ENCODE data around the gene COL26A1.
"Not testable (repeated sequence)": the region's sequence is repeated elsewhere in the genome, so short reads cannot be mapped to it uniquely, and the experiment has no call there.

COL26A1 gene

DNA sequence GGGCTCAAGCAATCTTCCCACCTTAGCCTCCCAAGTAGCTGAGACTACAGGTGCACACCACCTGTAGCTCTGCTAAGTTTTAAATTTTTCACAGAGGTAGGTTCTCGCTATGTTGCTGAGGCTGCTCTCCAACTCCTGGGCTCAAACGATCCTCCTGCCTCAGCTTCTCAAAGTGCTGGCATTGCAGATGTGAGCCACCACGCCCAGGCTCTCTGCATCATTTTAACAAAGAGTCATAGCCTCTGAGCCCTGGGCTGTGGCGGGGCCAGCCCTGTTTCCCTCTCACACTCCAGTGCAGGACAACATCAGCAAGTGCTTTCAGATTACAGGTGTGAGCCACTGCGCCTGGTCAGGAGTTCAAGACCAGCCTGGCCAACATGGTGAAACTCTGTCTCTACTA, 102.5 kb downstream of the COL26A1 start:
- no peaks in the 10 kb centered on the region for H3K27me3 ChIP-seq (ENCODE audit: insufficient read depth, low read length)
- no peaks in the 10 kb centered on the region; the same call in 1 of the 2 replicates for H3K4me1 ChIP-seq (ENCODE audit: insufficient read depth, low read length)
- H3K9ac ChIP-seq (ENCODE audit: low read depth, low read length) = no peak overlapping the region
- no peak overlapping the region for H3K4me3 ChIP-seq (ENCODE audit: low read length)
- no peaks in the 10 kb centered on the region for H3K36me3 ChIP-seq (ENCODE audit: insufficient read depth, low read depth, low read length)
- no peak overlapping the region for H3K27ac ChIP-seq (ENCODE audit: low read length)
- H3K9me3 ChIP-seq (ENCODE audit: insufficient read depth, low read depth, low read length) = no peaks in the 10 kb centered on the region

DNA sequence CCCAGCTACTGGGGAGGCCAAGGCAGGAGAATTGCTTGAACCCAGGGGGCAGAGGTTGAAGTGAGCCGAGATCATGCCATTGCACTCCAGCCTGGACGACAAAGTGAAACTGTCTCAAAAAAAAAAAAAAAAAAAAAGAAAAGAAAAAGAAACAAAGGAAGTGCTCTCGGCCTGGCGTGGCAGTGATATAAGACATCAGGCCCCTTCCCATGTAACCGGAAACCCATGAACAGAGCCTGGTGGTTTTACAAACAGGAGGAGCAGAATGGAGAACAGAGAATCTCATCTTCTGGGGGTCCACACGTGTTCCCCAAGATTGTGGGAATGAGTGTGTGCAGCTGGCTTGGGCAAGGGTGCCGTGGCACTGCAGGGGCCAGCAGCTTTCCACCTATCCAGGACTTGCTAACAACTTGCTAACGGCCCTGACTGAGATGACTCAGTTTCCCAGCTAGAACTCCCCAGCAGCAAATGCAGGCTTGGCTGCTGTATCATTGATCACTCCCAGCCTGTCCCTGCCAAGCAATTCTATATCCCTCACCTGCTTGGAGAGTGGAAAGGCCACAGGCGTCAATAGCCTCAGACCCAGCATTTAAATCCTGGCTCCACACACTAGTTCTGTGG, 103.0 kb downstream of the COL26A1 start:
- H3K36me3 ChIP-seq (ENCODE audit: insufficient read depth, low read depth, low read length) = no peaks in the 10 kb centered on the region
- no peak overlapping the region for H3K4me3 ChIP-seq (ENCODE audit: low read length)
- H3K9ac ChIP-seq (ENCODE audit: low read depth, low read length) = no peak overlapping the region
- no peaks in the 10 kb centered on the region for H3K9me3 ChIP-seq (ENCODE audit: insufficient read depth, low read depth, low read length)
- no peak overlapping the region for H3K27ac ChIP-seq (ENCODE audit: low read length)
- H3K27me3 ChIP-seq (ENCODE audit: insufficient read depth, low read length) = no peaks in the 10 kb centered on the region
- peaks cover 5% of the 10 kb centered on the region; the same call in 1 of the 2 replicates for H3K4me1 ChIP-seq (ENCODE audit: insufficient read depth, low read length)

DNA sequence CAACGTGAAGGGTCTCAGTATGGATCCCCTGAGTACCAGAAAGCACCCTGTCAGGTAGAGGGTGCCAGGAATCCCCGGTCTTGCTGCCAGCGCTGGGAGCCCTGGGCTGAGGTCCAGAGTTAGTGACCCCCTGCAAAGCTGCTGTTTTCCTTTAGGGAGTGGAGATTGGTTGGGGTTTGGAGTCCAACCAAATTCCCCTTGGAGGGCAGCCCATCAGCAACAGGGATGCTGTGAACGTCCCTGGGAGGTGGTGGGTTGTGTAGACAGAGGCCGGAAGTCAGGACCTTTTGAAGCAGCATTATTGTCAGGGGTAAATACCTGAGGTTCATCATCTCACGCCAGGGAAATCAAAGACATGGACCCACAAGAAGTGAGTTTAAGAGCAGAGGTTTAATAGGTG, 104.2 kb downstream of the COL26A1 start:
- H3K4me1 ChIP-seq (ENCODE audit: insufficient read depth, low read length) = peaks cover 10% of the 10 kb centered on the region; the same call in 1 of the 2 replicates
- no peak overlapping the region for H3K9ac ChIP-seq (ENCODE audit: low read depth, low read length)
- H3K27me3 ChIP-seq (ENCODE audit: insufficient read depth, low read length) = no peaks in the 10 kb centered on the region
- H3K4me3 ChIP-seq (ENCODE audit: low read length) = no peak overlapping the region
- no peak overlapping the region for H3K27ac ChIP-seq (ENCODE audit: low read length)
- no peaks in the 10 kb centered on the region for H3K36me3 ChIP-seq (ENCODE audit: insufficient read depth, low read depth, low read length)
- H3K9me3 ChIP-seq (ENCODE audit: insufficient read depth, low read depth, low read length) = no peaks in the 10 kb centered on the region

DNA sequence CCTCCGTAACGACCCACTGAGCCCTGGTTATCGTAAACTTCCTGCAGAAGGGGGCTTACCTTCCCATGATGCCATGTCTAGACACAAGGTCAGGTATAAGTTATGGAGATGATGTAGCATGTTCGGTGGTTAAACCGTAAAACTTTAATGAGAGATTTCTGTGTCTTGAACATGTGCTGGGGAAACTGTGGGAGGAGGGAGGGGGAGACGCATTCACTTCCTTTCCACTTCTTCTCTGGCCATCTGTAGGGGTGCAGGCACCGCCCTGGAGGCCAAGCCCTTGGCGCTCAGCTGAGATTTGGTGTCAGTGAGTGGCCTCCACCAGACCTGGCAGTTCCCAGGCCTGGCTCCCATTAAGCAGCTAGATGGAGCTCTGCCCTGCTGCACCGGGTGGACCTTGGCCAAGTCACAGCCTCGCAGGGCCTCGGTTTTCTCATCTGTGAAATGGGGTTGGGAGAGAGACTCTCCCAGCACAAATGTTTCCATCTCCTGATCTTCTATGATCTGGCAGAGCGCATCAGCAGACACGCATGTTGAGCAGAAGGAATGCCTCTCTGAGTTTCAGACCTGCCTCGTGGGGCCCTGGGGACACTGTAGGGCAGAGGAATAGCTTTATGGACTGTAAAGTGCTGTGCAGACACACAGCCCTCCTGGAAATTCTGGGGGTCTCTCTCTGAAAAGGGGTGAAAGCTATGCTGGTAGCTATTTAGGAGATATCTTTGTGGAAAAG, 106.0 kb downstream of the COL26A1 start:
- Histone ChIP-seq H3K27ac (ENCODE audit: low read length) (no peak overlapping the region), H3K9me3 (ENCODE audit: insufficient read depth, low read depth, low read length) (no peaks in the 10 kb centered on the region), H3K27me3 (ENCODE audit: insufficient read depth, low read length) (no peaks in the 10 kb centered on the region), H3K9ac (ENCODE audit: low read depth, low read length) (no peak overlapping the region), H3K36me3 (ENCODE audit: insufficient read depth, low read depth, low read length) (no peaks in the 10 kb centered on the region), H3K4me3 (ENCODE audit: low read length) (no peak overlapping the region), H3K4me1 (ENCODE audit: insufficient read depth, low read length) (peaks cover 10% of the 10 kb centered on the region; the same call in 1 of the 2 replicates)

DNA sequence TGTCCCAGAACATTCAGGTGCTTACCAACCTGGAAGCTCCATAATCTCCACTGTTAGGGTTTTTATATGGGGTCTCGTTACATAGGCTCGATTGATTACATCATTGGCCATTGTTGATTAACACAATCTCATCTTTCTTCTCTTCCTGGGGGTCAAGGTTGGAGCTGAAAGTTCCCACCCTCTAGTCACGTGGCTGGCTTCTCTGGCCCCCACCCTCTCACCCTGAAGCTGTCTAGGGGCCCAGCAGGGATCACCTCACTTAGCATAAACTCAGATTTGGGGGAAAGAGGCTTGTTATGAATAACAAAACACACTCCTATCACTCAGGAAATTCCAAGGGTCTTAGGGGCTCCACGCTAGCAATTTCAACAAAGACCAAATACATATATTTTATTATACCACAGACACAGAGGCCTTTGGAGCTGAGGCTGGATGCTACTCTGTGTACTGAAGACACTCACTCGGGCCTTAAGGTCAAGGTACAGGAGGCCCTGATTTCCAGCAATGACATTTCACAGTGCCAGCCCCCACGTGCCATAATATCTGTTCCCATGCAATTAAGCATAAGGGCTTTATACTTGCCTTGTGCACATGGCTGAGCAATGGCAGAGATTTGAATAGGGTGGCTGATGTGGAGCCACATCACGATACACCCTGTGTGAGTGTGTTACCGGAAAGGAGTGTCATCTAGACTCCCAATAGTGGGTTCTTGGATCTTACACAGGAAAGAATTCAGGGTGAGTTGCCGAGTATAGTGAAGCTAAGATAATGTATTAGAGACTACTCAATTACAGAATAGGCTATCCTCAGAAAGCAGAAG, 108.2 kb downstream of the COL26A1 start:
- Histone ChIP-seq H3K36me3 (ENCODE audit: insufficient read depth, low read depth, low read length) (no peaks in the 10 kb centered on the region), H3K4me1 (ENCODE audit: insufficient read depth, low read length) (peaks cover 10% of the 10 kb centered on the region; the same call in 1 of the 2 replicates), H3K27ac (ENCODE audit: low read length) (no peak overlapping the region), H3K9ac (ENCODE audit: low read depth, low read length) (no peak overlapping the region), H3K27me3 (ENCODE audit: insufficient read depth, low read length) (no peaks in the 10 kb centered on the region), H3K4me3 (ENCODE audit: low read length) (no peak overlapping the region), H3K9me3 (ENCODE audit: insufficient read depth, low read depth, low read length) (no peaks in the 10 kb centered on the region)

DNA sequence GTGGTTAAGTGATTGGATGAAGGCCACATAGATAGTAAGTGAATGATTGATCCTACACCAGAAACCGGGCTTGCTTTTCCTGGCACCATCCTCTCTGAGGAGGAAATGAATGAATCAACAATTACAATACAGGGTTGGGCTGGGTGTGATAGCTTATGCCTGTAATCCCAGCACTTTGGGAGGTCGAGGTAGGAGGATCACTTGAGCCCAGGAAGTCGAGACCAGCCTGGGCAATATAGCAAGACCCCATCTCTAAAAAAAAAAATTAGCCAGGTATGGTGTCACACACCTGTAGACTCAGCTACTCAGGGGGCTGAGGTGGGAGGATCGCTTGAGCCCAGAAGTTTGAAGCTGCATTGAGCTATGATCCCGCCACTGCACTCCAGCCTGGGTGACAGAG, 111.5 kb downstream of the COL26A1 start:
- Histone ChIP-seq H3K27ac (ENCODE audit: low read length) (no peak overlapping the region), H3K36me3 (ENCODE audit: insufficient read depth, low read depth, low read length) (0 out of 2 replicates have a peak, but pooled peaks cover 2% of the 10 kb centered on the region), H3K9me3 (ENCODE audit: insufficient read depth, low read depth, low read length) (peaks cover 13% of the 10 kb centered on the region; the same call in 1 of the 2 replicates), H3K4me3 (ENCODE audit: low read length) (no peak overlapping the region), H3K4me1 (ENCODE audit: insufficient read depth, low read length) (peaks cover 10% of the 10 kb centered on the region; the same call in 1 of the 2 replicates), H3K9ac (ENCODE audit: low read depth, low read length) (no peak overlapping the region), H3K27me3 (ENCODE audit: insufficient read depth, low read length) (no peaks in the 10 kb centered on the region)

DNA sequence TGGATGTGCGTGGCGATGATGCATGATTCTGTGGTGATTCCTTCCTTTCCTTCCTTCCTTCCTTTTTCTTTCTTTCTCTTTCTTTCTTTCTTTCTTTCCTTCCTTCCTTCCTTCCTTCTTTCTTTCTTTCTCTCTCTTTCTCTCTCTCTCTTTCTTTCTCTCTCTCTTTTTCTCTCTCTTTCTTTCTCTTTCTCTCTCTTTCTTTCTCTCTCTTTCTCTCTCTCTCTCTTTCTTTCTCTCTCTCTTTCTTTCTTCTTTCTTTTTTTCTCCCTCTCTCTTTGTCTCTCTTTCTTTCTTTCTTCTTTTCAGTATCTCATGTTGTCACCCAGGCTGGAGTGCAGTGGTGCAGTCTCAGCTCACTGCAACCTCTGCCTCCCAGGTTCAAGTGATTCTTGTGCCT, 113.0 kb downstream of the COL26A1 start:
- not testable (repeated sequence) for H3K4me3 ChIP-seq (ENCODE audit: low read length); H3K4me1 ChIP-seq (ENCODE audit: insufficient read depth, low read length); H3K27ac ChIP-seq (ENCODE audit: low read length); H3K9ac ChIP-seq (ENCODE audit: low read depth, low read length); H3K36me3 ChIP-seq (ENCODE audit: insufficient read depth, low read depth, low read length); H3K27me3 ChIP-seq (ENCODE audit: insufficient read depth, low read length)
- peaks cover 15% of the 10 kb centered on the region; the same call in 1 of the 2 replicates for H3K9me3 ChIP-seq (ENCODE audit: insufficient read depth, low read depth, low read length)

DNA sequence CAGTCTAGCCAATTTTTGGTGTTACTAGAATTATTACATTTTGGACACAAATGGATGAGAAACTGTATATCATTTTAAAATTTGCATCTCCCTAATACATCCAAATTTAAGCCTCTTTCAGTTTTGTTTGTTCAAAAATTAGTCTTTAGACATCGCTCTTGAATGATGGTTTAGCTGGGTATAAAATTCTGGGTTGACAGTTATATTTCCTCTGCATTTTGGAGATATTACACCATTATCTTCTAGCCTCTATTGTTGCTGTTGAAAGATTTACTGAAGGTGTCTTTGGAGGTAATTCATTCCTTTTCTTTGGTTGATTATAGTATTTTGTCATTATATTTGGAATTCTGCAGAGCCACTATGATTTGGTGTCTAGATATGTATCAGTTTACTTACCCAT, 116.5 kb downstream of the COL26A1 start:
- Histone ChIP-seq H3K4me1 (ENCODE audit: insufficient read depth, low read length) (no peaks in the 10 kb centered on the region), H3K27ac (ENCODE audit: low read length) (no peak overlapping the region), H3K27me3 (ENCODE audit: insufficient read depth, low read length) (no peaks in the 10 kb centered on the region), H3K9ac (ENCODE audit: low read depth, low read length) (no peak overlapping the region), H3K4me3 (ENCODE audit: low read length) (no peak overlapping the region), H3K9me3 (ENCODE audit: insufficient read depth, low read depth, low read length) (peaks cover 15% of the 10 kb centered on the region; the same call in 1 of the 2 replicates), H3K36me3 (ENCODE audit: insufficient read depth, low read depth, low read length) (0 out of 2 replicates have a peak, but pooled peaks cover 4% of the 10 kb centered on the region)

DNA sequence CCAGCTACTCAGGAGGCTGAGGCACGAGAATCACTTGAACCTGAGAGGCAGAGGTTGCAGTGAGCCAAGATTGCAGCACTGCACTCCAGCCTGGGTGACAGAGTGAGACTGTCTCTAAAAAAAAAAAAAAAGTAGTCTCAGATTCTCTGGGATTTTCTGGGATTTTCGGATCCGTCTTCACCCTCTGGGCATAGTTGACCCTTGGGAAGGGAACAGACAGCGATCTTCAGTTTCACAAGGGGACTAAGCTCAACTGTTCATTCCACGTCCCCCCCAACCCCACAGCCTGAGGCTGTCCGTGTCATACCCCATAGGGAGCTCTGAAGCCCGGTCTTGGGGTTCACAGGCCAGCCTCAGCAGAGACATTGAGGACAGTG, 123.4 kb downstream of the COL26A1 start:
- not testable (repeated sequence) for H3K4me3 ChIP-seq (ENCODE audit: low read length); H3K9me3 ChIP-seq (ENCODE audit: insufficient read depth, low read depth, low read length); H3K36me3 ChIP-seq (ENCODE audit: insufficient read depth, low read depth, low read length); H3K27ac ChIP-seq (ENCODE audit: low read length); H3K9ac ChIP-seq (ENCODE audit: low read depth, low read length); H3K27me3 ChIP-seq (ENCODE audit: insufficient read depth, low read length)
- H3K4me1 ChIP-seq (ENCODE audit: insufficient read depth, low read length) = peaks cover 12% of the 10 kb centered on the region

DNA sequence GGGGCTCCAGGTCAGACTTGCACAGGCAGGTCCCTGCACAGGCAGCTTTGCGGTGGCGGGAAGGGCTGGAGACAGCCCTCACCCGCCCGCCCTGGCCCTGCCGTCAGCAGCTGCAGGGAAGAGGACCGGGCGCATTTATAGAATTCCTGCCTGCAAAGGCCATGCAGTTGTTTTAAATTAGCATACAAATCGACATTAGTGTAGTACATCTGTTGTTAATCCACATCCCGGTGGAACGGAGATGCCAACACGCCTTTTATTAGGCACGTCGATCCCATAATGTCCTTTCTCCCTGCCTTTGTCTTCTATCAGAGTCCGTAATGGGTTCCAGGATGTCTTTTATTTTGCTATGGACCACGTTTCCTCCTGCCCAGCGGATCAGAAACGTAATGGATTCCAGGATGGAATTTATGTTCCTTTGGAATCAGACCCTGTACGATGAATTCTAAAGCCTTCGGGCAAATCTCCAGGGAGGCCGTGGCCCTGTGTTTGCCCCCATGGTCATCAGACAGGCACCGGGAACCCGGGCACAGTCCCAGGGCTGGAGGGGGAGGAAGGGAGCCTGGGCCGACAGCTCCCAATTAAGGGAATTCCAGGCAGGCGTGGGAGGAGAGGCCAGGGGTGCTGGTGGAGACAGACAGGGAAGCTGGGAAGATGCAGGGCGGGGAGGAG, 123.9 kb downstream of the COL26A1 start:
- no peak overlapping the region for H3K27ac ChIP-seq (ENCODE audit: low read length)

DNA sequence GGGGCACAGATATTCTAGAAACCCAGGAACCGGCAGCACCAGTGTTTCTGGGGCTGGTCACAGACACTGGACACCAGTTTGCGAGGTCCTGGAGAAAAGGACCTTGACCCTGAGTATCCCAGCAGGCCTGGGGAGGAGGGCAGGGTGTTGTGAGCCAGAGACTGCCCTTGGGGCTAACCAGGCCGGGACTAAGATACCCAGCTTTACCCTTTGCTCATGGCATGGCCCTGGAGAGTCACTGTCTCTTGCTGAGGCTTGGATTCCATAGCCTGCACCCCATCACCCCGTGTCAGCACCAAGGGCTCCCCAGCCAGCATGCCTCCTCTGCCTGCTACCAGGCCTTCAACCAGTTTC, 124.4 kb downstream of the COL26A1 start:
- no peaks in the 10 kb centered on the region for H3K36me3 ChIP-seq (ENCODE audit: insufficient read depth, low read depth, low read length)
- no peaks in the 10 kb centered on the region for H3K27me3 ChIP-seq (ENCODE audit: insufficient read depth, low read length)
- peaks cover 12% of the 10 kb centered on the region for H3K4me1 ChIP-seq (ENCODE audit: insufficient read depth, low read length)
- H3K27ac ChIP-seq (ENCODE audit: low read length) = no peak overlapping the region
- no peaks in the 10 kb centered on the region for H3K9me3 ChIP-seq (ENCODE audit: insufficient read depth, low read depth, low read length)
- H3K4me3 ChIP-seq (ENCODE audit: low read length) = no peak overlapping the region
- H3K9ac ChIP-seq (ENCODE audit: low read depth, low read length) = no peak overlapping the region

More for the DNA sequence above, 123.9 kb downstream of the COL26A1 start:
- H3K4me3 ChIP-seq (ENCODE audit: low read length) = no peak overlapping the region
- no peak overlapping the region for H3K9ac ChIP-seq (ENCODE audit: low read depth, low read length)
- H3K4me1 ChIP-seq (ENCODE audit: insufficient read depth, low read length) = peaks cover 12% of the 10 kb centered on the region
- no peaks in the 10 kb centered on the region for H3K27me3 ChIP-seq (ENCODE audit: insufficient read depth, low read length)
- no peaks in the 10 kb centered on the region for H3K36me3 ChIP-seq (ENCODE audit: insufficient read depth, low read depth, low read length)
- H3K9me3 ChIP-seq (ENCODE audit: insufficient read depth, low read depth, low read length) = no peaks in the 10 kb centered on the region
